GM23338 (cell line): ENCODE measurements around the gene PTPRN2.

ENCODE experiments used
- CREB1 ChIP-seq: fragments of 250-450 bp; sonication (Bioruptor Pico); IDR thresholded peaks from 2 replicates; pipeline ENCODE4 v1.5.0; 2020; ENCODE audit warnings: low read depth, mild to moderate bottlenecking, moderate library complexity
- CTCF ChIP-seq, 2 experiments: fragments of 200-600 bp in 1 of 2; sonication (generic) in 1 of 2; conservative IDR thresholded peaks; 2 replicates each; pipeline versions ENCODE4 v1.5.1 to v1.6.1; 2016 to 2017; ENCODE audit warnings: antibody characterized with exemption in 2 of 2, low read depth in 2 of 2, mild to moderate bottlenecking in 2 of 2, moderate library complexity in 1 of 2
- EZH2 ChIP-seq: fragments of 200-600 bp; sonication (generic); IDR thresholded peaks from one replicate; pipeline ENCODE4 v1.8.0; 2017; ENCODE audit warnings: antibody characterized with exemption, mild to moderate bottlenecking, low read depth; ENCODE audit not compliant: unreplicated experiment
- EZH2phosphoT487 ChIP-seq: fragments of 200-600 bp; sonication (generic); IDR thresholded peaks from one replicate; pipeline ENCODE4 v1.8.1; 2018; ENCODE audit warnings: antibody characterized with exemption; ENCODE audit not compliant: unreplicated experiment
- JUNB ChIP-seq: IDR thresholded peaks from one replicate; pipeline ENCODE4 v1.6.1; 2016; ENCODE audit warnings: antibody characterized with exemption; ENCODE audit not compliant: unreplicated experiment
- POLR2AphosphoS5 ChIP-seq: IDR thresholded peaks from 2 replicates; pipeline ENCODE4 v1.6.1; 2016; ENCODE audit warnings: antibody characterized with exemption, low read depth
- REST ChIP-seq: IDR thresholded peaks from one replicate; pipeline ENCODE4 v1.6.1; 2018; ENCODE audit warnings: antibody characterized with exemption; ENCODE audit not compliant: unreplicated experiment
- STAT1 ChIP-seq: IDR thresholded peaks from one replicate; pipeline ENCODE4 v1.6.1; 2016; ENCODE audit warnings: antibody characterized with exemption; ENCODE audit not compliant: unreplicated experiment
- ZNF331 ChIP-seq: fragments of 250-450 bp; sonication (Bioruptor Pico); IDR thresholded peaks from 2 replicates; pipeline ENCODE4 v1.5.0; 2020; ENCODE audit warnings: low read depth, mild to moderate bottlenecking, moderate library complexity
- ZNF462 ChIP-seq: fragments of 250-450 bp; sonication (Bioruptor Pico); IDR thresholded peaks from 2 replicates; pipeline ENCODE4 v1.5.0; 2020; ENCODE audit warnings: mild to moderate bottlenecking, moderate library complexity

- TF ChIP-seq CTCF (conservative IDR thresholded peaks at IDR 0.05; ENCODE audit: low read depth in 2 of 2) (no peak), POLR2AphosphoS5 (no peak), EZH2 (no peak), STAT1 (no peak), EZH2phosphoT487 (no peak), REST (no peak), CREB1 (CRISPR knock-in tag) (no peak), ZNF462 (CRISPR knock-in tag) (no peak), JUNB (no peak), ZNF331 (CRISPR knock-in tag) (no peak)
Measured at GRCh38 chr7:157795643-157796042, 792.0 kb downstream of the PTPRN2 start.
